HG03439 (cell line): ENCODE measurements around the gene TTC34.

Source experiments
- ATAC-seq: cut with Tn5 transposase; IDR thresholded peaks from one replicate; pipeline ENCODE4 v1.9.1; 2021; ENCODE audit warnings: mild to moderate bottlenecking, moderate library complexity; ENCODE audit not compliant: unreplicated experiment

Gene TTC34

GRCh38 chr1:2643414-2644077 lies 157.9 kb downstream of the TTC34 start:
- no peak for ATAC-seq

DNA sequence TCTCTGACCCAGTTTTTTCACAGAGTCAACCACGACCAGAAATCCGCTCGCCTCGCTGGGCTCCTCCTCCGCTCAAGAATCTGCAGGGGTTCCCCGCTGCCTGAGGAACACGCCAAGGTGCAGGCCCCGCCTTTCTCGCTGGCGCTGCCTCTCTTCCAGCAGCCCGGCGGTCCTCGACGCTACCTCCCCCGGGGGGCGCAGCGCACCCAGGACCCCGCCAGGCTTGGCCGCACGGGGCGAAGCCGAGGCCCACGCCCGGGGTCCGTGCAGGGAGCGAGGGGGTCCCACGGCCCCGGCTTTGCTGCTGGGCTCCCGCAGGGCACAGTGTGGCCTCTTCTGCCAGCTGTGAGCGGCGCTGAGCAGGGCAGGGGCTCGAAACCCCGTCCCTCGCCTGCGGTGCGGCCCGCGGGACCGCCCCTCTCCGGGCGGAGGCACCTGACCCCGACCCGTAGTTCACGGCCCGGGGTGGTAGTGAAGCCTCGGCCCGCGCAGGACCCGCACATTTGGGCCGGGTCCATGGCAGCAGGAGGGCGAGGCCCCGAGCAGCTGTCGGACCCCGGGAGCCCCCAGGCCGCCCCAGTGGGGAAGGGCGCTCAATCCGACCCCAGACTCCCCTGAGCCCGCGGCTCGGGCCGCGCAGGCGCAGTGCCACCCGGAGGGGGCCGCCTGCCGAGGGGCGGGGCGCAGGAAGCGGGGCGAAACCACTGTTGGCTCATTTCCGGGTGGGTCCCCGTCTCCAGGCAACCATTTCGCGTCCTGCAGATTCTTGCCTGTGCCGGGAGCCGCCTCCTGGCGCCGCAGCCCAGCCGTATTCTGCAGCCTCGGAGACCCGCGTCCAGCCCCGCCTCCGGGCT lies 158.7 kb downstream of the TTC34 start:
- peak; percentile 82 for ATAC-seq

- no peak for ATAC-seq
Observed at GRCh38 chr1:2642131-2642559, 159.3 kb downstream of the TTC34 start.

DNA sequence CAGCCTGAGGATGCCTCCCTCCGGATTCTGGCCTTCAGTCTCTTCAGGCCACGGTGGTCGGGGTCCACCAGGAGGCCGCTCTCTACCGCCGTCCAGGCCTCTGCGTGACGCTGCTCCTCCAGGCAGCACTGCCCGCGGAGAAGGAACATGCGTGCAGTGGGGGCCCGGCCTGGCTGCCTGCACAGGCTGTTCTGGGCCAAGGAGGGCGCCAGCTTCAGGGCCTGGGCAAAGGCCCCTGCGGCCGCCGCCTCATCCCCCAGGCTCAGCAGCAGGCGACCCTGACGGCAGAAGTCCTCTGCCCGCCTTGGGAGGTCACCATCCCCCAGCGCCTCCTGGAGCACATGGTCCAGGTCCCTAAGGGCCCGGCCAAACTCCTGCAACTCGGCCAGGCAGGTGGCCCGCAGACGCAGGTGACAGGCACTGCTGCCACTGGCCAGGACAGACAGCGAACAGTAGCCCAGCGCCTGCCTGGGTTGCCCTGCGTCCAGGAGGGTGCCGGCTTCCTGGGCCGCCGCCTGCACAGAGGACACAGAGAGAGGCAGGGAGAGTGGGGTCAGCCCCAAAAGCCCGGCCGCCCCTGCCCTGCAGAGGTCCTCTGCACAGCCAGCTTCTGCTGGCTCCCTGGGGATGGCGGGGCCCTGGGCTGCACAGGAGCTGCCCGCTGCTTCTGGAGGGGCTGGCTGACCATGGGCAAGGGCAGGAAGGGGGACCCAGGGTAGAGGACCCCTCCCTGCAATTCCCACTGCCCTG lies 159.9 kb downstream of the TTC34 start:
- ATAC-seq = no peak

GRCh38 chr1:2640626-2641025 lies 160.9 kb downstream of the TTC34 start:
- ATAC-seq = no peak

GRCh38 chr1:2639607-2640521 lies 161.6 kb downstream of the TTC34 start:
- no peak for ATAC-seq

DNA sequence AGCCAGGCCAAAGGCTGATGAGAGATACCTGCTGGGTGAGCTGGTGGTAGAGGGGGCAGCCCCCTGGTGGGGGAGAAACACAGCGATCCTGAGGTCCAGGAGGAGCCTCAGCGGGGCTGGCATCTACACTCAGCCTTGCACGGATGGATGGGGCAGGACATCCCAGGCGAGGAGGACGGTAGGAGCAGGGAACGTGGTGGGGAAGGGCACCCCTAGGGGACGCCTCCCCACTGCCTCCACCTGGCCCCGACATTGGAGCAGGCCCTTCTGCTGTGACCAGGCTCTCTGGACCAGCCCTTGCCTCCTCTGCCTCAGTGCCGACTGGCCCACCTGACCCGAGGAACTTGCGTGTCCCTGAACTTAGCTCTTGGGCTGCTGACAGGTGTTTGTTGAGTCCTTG lies 162.3 kb downstream of the TTC34 start:
- no peak for ATAC-seq

- no peak for ATAC-seq
Observed at GRCh38 chr1:2638466-2639115, 162.9 kb downstream of the TTC34 start.

GRCh38 chr1:2637442-2638145 lies 163.9 kb downstream of the TTC34 start:
- ATAC-seq = no peak

DNA sequence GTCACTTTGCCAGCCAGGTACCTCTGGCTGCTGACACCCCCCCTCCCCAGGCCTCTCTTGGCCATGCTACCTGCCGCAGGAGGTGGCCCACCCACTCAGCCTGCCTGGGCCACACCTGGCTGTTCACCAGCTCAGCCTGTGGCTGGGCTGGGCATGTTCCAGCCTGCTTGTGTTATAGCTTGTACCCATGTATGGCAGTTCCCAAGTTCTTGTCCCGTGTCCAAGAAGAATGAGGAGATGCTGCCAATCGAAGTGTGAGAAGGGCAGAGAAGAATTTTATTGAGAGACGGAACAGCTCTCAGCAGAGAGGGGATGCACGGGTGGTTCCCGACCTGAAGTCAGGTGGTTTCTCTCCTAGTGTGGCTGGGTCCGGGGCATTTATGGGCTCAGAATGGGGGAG lies 164.8 kb downstream of the TTC34 start:
- ATAC-seq = no peak

- no peak for ATAC-seq
Observed at GRCh38 chr1:2635361-2636010, 166.0 kb downstream of the TTC34 start.

DNA sequence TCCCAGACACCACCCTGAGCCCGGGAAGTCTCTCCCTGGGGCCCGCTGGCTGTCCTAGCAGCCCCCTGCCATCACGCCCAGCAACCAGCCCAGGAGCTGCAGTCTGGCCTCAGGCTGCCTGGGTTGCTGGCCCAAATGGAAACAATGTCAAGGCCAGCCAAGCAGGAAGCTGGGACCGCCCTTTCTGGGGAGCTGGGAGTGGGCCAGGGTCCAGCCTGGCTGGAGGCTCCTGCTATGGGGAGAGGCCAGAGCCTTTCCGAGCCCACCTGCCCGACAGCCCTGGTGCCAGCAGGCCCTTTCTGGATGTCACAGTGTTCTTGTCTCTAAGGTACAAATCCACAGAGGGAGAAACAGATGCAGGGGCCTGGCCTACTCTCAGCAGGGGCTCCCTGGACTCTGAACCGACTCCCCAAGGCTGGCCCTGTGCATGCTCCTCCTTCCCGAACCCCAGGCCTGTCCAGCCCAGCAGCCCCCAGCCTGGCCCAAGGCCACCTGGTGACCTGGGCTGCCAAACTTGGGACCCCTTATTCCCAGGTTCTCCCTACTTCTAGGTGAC lies 167.5 kb downstream of the TTC34 start:
- no peak for ATAC-seq

- ATAC-seq = no peak
Observed at GRCh38 chr1:2633366-2633935, 168.0 kb downstream of the TTC34 start.

- ATAC-seq = no peak
Observed at GRCh38 chr1:2632561-2633361, 168.7 kb downstream of the TTC34 start, which contains the start of gene MMEL1. TSS of gene MMEL1 (minus strand) at chr1:2633016. CDS start at chr1:2629484, 3,532 bp downstream.

DNA sequence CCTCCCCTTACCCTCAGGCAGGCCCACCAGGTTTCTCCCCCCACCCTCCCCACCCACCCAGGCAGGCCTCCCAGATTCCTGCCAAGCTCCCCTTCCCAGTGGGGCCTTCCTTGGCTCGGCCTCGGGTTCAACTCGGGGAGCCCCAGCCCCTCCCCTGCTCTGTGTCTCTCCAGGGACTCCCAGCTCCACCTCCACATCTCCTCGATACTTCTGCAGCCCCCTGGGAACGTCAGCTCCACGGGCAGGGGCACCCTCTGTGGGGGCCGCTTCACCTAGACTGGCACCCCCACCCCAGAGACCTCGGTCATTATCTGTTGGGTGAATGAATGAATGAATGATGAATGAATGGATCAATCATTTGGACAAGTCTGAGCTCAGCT lies 169.5 kb downstream of the TTC34 start:
- ATAC-seq = no peak

DNA sequence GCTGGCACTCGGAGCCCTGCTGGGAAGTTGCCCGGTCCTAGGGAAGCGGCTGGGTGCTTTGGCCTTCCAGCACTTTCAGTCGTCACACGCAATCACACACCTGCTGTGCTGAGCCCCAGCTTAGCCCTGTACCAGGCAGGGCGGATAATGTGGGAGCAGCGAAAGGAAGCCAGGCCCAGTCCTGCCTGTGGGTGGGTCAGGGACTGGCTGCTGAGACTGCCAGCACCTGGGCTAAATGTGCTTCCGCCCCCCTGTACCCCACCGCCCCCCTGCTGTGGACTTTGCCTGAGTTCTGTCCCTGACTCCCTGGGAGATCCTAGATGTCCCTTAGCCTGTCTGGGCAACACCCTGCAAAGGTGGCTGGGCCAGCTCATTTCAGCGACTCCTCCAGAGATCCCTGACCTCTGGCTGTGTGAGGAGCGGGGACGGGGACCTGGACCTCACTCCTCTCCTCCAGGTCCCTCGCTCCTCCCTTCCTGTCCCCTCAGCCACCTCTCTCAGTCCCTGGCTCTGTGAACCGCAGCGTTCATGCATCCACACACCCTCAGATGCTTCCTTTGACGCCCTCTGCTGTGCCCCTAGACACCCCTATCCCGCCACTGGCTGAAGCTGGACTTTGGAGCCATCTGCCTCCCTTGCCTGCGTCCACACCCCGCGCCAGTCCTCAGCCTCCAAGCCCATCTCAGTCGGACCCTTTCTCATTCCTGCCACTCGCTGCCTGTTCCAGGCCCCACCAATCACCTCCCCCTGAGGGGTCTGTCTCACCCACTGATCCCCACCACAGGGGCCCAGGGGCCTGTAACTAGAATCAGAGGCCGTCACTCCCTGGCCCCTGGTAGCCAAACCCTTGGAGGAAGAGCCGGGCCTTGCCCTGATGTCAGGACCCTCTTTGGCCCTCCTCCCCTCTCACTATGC lies 170.1 kb downstream of the TTC34 start:
- no peak for ATAC-seq
